Measurements from ENCODE around the gene IL6. TPM values are rescaled to one million over a fixed set of nuclear protein-coding genes. Genes with fewer than 3 reads are reported as not detected.

Gene IL6
- total RNA-seq, 1 experiment from 2014 or later, result 0.85 TPM

DNA sequence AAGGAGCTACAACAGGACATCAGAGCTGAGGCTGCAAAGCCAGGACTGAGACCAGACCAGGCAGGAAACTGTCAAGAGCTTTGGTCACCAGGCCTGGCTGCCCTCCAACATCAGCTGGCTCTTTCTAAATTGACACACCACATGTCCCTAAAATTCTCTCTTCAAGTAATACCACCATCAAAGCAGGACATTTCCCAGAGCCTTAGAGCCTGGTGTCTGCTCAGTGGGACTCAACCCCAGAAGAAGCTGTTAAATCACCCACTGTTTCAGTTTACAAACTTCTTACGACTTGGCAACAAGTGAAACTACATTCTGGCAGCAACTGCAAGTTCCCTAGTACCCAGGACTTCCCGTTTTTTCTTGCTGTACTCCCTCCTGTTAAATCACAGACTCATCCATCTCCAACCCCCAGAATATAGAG is 3.8 kb upstream of the IL6 start:
- no peaks in the 10 kb centered on the region for H3K27me3 ChIP-seq (ENCODE audit: insufficient read depth, low read length)
- no peak overlapping the region for H2BK120ac ChIP-seq (ENCODE audit: low read depth, low read length, poor library complexity, severe bottlenecking)
- Mint-ChIP-seq H3K36me3 (ENCODE audit: insufficient read depth in 1 of 3, low read depth in 3 of 3) (no peaks in the 10 kb centered on the region), H3K4me3 (no peak overlapping the region), H3K9me3 (no peaks in the 10 kb centered on the region), H3K27me3 (ENCODE audit: low read depth) (peaks cover 3% of the 10 kb centered on the region), H3K4me1 (peaks cover 28 to 47% of the 10 kb centered on the region in 2 experiments), H3K27ac (no peak overlapping the region; a peak in 1 of 7 replicates)
- no peak overlapping the region for H2AK5ac ChIP-seq (ENCODE audit: insufficient read length, low read length)
- H3K4me2 ChIP-seq (ENCODE audit: insufficient read depth, insufficient read length, low read length), result no peak overlapping the region
- H2BK20ac ChIP-seq (ENCODE audit: low read depth, low read length, poor library complexity, severe bottlenecking), result no peak overlapping the region
- no peak overlapping the region for H2BK5ac ChIP-seq (ENCODE audit: insufficient read length, low read length)
- H3K14ac ChIP-seq (ENCODE audit: insufficient read depth, low read length), result no peak overlapping the region
- no peak overlapping the region for H4K5ac ChIP-seq (ENCODE audit: insufficient read length, low read depth, low read length)
- TF ChIP-seq, protein P1, sequence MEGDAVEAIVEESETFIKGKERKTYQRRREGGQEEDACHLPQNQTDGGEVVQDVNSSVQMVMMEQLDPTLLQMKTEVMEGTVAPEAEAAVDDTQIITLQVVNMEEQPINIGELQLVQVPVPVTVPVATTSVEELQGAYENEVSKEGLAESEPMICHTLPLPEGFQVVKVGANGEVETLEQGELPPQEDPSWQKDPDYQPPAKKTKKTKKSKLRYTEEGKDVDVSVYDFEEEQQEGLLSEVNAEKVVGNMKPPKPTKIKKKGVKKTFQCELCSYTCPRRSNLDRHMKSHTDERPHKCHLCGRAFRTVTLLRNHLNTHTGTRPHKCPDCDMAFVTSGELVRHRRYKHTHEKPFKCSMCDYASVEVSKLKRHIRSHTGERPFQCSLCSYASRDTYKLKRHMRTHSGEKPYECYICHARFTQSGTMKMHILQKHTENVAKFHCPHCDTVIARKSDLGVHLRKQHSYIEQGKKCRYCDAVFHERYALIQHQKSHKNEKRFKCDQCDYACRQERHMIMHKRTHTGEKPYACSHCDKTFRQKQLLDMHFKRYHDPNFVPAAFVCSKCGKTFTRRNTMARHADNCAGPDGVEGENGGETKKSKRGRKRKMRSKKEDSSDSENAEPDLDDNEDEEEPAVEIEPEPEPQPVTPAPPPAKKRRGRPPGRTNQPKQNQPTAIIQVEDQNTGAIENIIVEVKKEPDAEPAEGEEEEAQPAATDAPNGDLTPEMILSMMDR (conservative IDR thresholded peaks at IDR 0.05), result no peak
- no peak overlapping the region for H3K4ac ChIP-seq (ENCODE audit: low read depth, low read length)
- H4K20me1 ChIP-seq (ENCODE audit: control insufficient read depth, insufficient read depth, insufficient read length), result no peaks in the 10 kb centered on the region
- H3K56ac ChIP-seq (ENCODE audit: insufficient read length, low read depth, low read length), result no peak overlapping the region
- DNase-seq, result no peak
- H4K8ac ChIP-seq (replicated peaks; ENCODE audit: insufficient read length, low read depth, low read length), result no peak overlapping the region
- no peak overlapping the region for H2BK12ac ChIP-seq (ENCODE audit: insufficient read length, low read depth, low read length)
- no peak overlapping the region for H3K9ac ChIP-seq (ENCODE audit: extremely low read depth, insufficient read length, low read length)
- H3K4me1 ChIP-seq (ENCODE audit: insufficient read depth, low read length), result 0 out of 2 replicates have a peak, but pooled peaks cover 6% of the 10 kb centered on the region
- H3K23ac ChIP-seq (ENCODE audit: insufficient read length, low read depth, low read length), result no peak overlapping the region
- no peak overlapping the region for H2BK15ac ChIP-seq (ENCODE audit: low read depth, low read length)
- no peak overlapping the region for H3T11ph ChIP-seq (ENCODE audit: low read length)
- no peaks in the 10 kb centered on the region for H3K9me3 ChIP-seq (ENCODE audit: control insufficient read depth, low read depth, low read length)
- no peak overlapping the region for H3K27ac ChIP-seq (ENCODE audit: insufficient read length, low read depth, low read length)
- H3K18ac ChIP-seq (ENCODE audit: insufficient read length, low read depth, low read length), result no peak overlapping the region
- H4K91ac ChIP-seq (ENCODE audit: insufficient read length, low read depth, low read length), result no peak overlapping the region
- H3K79me2 ChIP-seq (ENCODE audit: insufficient read depth, low read length), result no peaks in the 10 kb centered on the region
- no CpG with 5 or more reads among the region's 2 CpGs for WGBS (ENCODE audit: extremely low coverage, insufficient read length, low lambda C conversion rate)
- no peaks in the 10 kb centered on the region for H3K79me1 ChIP-seq (ENCODE audit: insufficient read depth, low read depth, low read length, poor library complexity, severe bottlenecking)
- H3K23me2 ChIP-seq (ENCODE audit: insufficient read length, low read depth, low read length, poor library complexity, severe bottlenecking), result peaks cover 2% of the 10 kb centered on the region
- no peak overlapping the region for H2AFZ ChIP-seq (ENCODE audit: low read length)

Data from H9 (cell line).